ENCODE data around the gene C1QTNF3.

The C1QTNF3 gene

DNA sequence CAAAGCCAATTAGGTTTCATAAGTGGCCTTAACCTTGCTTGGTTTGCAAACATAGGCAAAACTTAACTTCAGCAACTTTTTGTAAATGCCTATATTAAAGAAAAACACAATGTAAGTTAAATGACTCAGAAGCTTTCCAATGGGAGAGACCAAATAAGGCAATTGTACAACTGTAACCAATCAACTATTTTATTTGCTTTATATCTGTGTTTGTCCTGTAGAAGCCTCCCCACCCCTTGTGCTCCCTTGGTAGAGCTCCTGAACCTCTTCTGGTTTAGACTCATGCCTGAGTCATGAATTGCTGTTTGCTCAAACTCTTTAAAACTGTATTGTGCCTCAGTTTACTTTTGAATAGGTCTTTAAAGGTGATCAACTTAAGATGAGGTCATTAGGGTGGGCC lies 3.0 kb upstream of the C1QTNF3 start:
- DNase-seq (ENCODE audit: extremely low spot score): no peak
- POLR2A ChIA-PET: no interaction called here
- CTCF ChIA-PET: no interaction called here
- TF ChIP-seq, protein P1, sequence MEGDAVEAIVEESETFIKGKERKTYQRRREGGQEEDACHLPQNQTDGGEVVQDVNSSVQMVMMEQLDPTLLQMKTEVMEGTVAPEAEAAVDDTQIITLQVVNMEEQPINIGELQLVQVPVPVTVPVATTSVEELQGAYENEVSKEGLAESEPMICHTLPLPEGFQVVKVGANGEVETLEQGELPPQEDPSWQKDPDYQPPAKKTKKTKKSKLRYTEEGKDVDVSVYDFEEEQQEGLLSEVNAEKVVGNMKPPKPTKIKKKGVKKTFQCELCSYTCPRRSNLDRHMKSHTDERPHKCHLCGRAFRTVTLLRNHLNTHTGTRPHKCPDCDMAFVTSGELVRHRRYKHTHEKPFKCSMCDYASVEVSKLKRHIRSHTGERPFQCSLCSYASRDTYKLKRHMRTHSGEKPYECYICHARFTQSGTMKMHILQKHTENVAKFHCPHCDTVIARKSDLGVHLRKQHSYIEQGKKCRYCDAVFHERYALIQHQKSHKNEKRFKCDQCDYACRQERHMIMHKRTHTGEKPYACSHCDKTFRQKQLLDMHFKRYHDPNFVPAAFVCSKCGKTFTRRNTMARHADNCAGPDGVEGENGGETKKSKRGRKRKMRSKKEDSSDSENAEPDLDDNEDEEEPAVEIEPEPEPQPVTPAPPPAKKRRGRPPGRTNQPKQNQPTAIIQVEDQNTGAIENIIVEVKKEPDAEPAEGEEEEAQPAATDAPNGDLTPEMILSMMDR (IDR thresholded peaks at IDR 0.05; ENCODE audit: control extremely low read depth, extremely low read depth, low read depth, missing control alignments): no peak

GRCh38 chr5:34045023-34045422 lies 2.0 kb upstream of the C1QTNF3 start:
- POLR2A ChIA-PET: no interaction called here
- DNase-seq (ENCODE audit: extremely low spot score): no peak
- CTCF ChIA-PET: interaction anchor here (0.8 to 1.3 kb wide), 3 partner anchors 9 to 110 kb away, joined by 3 read pairs; no protein-coding TSS in a partner anchor
- TF ChIP-seq, protein P1 (IDR thresholded peaks at IDR 0.05; ENCODE audit: control extremely low read depth, extremely low read depth, low read depth, missing control alignments): no peak

DNA sequence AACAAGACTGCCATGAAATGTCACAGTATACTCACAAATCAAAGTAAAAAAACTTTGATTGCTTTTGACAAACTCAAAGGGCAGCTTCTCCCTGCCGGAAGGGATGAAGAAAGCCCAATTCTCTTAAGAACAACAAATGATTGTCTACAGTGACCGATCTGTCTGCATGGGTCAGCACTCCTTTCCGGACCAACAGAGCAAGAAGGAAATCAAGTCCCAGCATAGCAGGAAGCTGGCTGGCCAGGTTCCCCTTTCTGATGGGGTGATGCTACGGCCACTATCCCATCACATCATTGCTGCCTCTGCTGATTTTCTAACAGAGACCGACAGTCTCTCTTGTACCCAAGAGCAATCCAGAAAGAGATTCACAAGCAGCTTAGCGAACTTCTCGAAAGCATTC lies 692 bp downstream of the C1QTNF3 start:
- CTCF ChIA-PET: interaction anchor here (0.8 kb wide), 1 partner anchor 21 kb away, joined by 3 read pairs; no protein-coding TSS in a partner anchor
- DNase-seq (ENCODE audit: extremely low spot score): no peak
- POLR2A ChIA-PET: no interaction called here
- TF ChIP-seq, protein P1 (IDR thresholded peaks at IDR 0.05; ENCODE audit: control extremely low read depth, extremely low read depth, low read depth, missing control alignments): no peak

DNA sequence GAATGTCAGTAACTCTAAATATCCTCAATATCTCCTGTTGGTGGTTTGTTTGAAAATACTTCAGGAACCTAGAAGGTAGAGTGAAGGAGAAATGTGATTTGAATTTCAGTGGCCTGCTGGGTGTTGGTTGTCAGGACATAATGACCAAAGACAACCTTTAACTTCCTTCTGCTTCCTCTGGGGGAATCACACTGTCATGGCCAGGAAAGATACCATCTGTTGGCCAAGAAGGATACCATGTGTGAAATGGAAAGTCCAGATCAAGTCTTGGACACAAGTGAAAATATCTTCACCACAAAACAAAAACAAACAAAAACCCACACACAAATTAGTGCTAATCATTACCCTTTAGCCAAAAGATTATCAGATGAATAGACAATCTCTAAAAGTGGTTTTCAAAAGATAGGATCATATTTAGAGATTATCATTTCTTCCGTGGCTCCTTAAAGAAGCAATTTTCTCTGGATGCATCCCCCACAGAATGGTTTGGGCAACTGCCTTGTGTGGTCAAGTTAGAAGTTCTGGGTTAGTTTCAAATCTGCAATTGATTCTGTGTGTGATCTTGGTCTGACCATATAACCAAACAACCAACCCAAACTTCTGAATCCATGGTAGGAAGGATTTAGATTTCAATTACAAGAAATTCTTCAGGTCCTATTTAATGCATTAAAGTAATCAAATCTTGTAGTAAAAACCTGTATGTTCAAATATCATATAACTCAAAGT lies 1.6 kb downstream of the C1QTNF3 start:
- TF ChIP-seq, protein P1 (IDR thresholded peaks at IDR 0.05; ENCODE audit: control extremely low read depth, extremely low read depth, low read depth, missing control alignments): no peak
- POLR2A ChIA-PET: interaction anchor here (0.7 kb wide), 1 partner anchor 209 kb away, joined by 5 read pairs; no protein-coding TSS in a partner anchor
- DNase-seq (ENCODE audit: extremely low spot score): no peak
- CTCF ChIA-PET: interaction anchor here (1.5 kb wide), 1 partner anchor 19 kb away, joined by 5 read pairs; no protein-coding TSS in a partner anchor

DNA sequence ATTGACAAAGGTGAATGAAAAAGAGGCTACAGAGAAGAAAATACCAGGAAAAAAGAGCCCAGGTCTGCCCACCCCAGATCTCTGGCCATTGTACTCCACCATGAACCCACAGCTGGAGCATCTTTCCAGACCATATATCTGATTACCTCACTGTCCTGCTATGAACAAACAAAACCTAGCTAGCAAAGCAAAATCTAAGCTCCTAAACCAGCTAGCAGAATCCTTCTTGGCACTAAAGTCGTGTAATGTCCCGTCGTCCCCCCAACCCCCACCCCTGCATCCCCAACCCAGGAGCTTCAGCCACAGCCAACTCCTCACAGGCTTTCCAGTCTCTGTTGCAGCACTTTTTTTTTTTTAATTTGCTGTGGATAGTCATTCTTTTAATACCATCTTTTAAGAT lies 2.5 kb downstream of the C1QTNF3 start:
- POLR2A ChIA-PET: interaction anchor here (0.7 kb wide), 1 partner anchor 208 kb away, joined by 5 read pairs; no protein-coding TSS in a partner anchor
- CTCF ChIA-PET: interaction anchor here (1.1 to 1.5 kb wide), 2 partner anchors 8 to 18 kb away, joined by 4 to 5 read pairs; no protein-coding TSS in a partner anchor
- DNase-seq (ENCODE audit: extremely low spot score): no peak
- TF ChIP-seq, protein P1 (IDR thresholded peaks at IDR 0.05; ENCODE audit: control extremely low read depth, extremely low read depth, low read depth, missing control alignments): no peak

GRCh38 chr5:34039398-34040157 lies 3.4 kb downstream of the C1QTNF3 start:
- POLR2A ChIA-PET: no interaction called here
- CTCF ChIA-PET: interaction anchor here (1.1 to 1.5 kb wide), 2 partner anchors 9 to 17 kb away, joined by 4 to 5 read pairs; no protein-coding TSS in a partner anchor
- no peak for DNase-seq (ENCODE audit: extremely low spot score)
- TF ChIP-seq, protein P1 (IDR thresholded peaks at IDR 0.05; ENCODE audit: control extremely low read depth, extremely low read depth, low read depth, missing control alignments): no peak

All from GM10248 (cell line).